MV-4-11 (cell line): ENCODE measurements around the gene EXD2.
"Not testable (repeated sequence)": the region's sequence is repeated elsewhere in the genome, so short reads cannot be mapped to it uniquely, and the experiment has no call there.

Experiments
- DNase-seq: peaks from one replicate; lab custom pipeline; 2025; lab: John Stamatoyannopoulos, UW

The EXD2 gene

GRCh38 chr14:69277356-69277755, 86.1 kb downstream of the EXD2 start:
- DNase-seq: not testable (repeated sequence)

GRCh38 chr14:69280746-69281291, 89.5 kb downstream of the EXD2 start:
- DNase-seq: no peak

DNA sequence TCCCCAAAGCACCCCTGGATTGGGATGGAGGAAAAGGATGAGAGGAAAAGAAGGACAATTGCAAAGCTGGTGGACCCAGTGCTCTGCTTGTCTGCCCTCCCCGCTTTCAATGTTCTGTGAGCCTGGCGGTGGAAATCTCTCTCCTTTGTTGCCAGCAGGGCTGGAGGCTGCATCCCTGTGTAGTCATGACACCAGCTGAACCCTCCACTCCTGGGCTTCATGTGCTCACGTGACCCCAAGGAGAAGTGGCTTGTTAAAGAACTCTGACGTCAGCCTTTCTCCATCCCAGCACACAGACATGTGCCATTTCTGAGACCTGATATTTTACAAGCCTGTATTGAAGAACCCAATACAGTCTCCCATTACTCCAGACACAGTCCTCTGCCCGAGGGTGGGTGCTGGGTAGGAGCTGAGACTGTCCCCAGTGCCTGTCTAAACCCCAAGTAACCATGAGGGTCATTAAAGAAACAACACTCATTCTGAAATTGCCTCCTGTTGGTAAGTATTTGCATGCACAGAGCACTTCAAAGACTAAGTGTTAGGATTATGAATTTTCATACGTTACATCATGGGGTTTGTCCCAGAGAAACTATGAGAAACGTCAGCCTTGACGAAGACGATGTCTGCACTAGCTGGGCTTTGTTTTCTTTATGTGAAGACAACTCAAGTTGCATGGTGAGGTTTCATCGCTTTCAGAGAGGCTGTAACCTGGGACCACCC, 90.3 kb downstream of the EXD2 start:
- peak; percentile 42 for DNase-seq

- no peak for DNase-seq
These were observed 91.2 kb downstream of the EXD2 start for GRCh38 chr14:69282448-69282847.

GRCh38 chr14:69284170-69284569, 92.9 kb downstream of the EXD2 start:
- DNase-seq: no peak

- DNase-seq: no peak
These were observed 94.5 kb downstream of the EXD2 start for GRCh38 chr14:69285661-69286255.

DNA sequence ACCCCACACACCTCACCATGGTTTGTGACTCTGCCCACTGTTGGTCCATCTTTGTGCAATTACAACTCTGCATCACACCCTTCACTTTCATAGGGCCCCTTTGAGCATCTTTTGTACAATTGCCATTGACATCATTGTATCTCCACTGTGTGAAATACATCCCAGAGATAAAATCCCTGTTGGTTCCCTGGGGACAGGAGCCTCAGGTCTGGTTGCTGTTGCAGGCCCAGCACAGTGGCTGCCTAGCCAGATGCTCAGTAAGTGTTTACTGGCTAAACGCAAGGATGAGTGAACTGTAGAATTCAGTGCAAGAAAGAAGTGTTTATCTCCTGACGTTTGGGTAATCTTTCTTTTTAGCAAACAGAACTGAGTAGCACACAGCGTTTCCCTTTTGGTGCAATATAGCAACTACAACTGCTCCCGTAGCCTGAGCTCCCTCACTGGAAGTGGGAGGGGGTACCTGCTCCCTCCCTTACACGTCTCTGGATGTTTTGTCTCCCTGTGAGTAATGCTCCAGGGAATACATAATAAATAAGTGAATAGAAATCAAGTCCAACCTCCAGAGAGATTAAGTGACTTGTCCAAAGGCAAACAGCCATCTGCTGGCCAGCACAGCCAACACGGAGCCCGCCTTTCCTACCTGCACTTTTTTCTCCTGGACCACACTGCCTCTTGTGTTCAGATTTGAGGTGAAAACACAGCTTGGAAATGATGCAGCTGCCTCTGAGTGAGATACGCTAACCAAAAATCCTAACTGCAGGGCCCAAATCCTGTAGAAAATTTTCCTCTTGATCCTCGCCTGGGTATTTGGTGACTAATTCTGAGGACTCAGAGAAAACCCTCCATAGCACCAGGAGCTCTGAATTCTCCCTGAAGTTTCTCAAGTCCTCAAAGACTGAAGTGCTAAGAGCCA, 96.1 kb downstream of the EXD2 start:
- DNase-seq: no peak

- DNase-seq: peak; percentile 14
These were observed 96.9 kb downstream of the EXD2 start for GRCh38 chr14:69288011-69288771.

- DNase-seq: no peak
These were observed 97.8 kb downstream of the EXD2 start for GRCh38 chr14:69288956-69289705.

DNA sequence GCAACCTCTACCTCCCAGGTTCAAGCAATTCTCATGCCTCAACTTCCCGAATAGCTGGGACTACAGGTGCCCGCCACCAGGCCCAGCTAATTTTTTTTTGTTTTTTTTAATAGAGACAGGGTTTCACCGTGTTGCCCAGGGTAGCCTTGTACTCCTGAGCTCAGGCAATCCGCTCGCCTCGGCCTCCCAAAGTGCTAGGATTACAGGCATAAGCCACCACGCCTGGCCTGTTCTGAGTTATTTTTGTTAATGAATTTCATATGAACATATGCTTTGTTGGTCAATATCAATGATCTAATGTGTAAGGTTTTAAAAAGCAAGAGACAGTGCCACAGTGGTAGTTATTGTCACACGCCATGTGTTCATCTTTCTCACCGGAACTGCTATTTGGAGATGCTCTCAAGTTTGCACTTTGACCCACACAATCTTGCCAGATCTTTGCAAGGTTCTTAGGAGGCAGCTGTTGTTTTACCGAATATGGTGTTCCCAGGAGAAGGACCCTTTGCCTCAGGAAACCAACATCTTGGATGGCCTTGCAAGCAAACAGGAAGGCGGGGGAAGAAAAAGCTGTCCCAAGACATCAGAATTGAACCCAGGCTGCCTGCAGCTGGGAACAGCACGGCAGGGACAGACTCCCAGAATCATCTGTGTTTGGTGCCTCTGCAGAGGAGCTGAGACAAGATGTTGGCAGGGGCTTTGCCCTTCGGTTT, 98.7 kb downstream of the EXD2 start:
- no peak for DNase-seq

- DNase-seq: not testable (repeated sequence)
These were observed 99.6 kb downstream of the EXD2 start for GRCh38 chr14:69290881-69291280.

DNA sequence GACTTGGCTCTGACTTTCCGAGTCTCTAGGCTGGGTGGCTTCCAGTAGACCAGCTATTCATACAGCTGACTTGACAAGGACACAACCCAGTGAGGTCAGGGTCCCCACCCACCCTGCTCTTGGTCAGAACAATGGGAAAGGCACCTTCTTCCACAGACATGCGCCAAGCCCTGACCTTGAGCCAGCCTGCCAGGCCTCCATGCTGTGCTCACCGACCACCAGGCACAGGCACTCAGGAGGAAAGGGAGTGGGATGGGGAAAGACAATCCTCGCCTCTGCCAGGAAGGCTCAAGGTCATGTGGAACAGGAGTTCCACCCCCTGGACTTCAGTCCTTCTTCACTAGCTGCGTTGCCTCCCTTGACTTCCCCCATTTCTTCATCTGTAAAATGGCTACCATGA, 100.1 kb downstream of the EXD2 start:
- DNase-seq: no peak

GRCh38 chr14:69291891-69292561, 100.7 kb downstream of the EXD2 start:
- no peak for DNase-seq
